T-helper 1 cell (primary cell): Measurements from ENCODE around the gene CENPP.
"Not testable (repeated sequence)": the region's sequence is repeated elsewhere in the genome, so short reads cannot be mapped to it uniquely, and the experiment has no call there.

Experiments
- DNase-seq, 5 donors: peaks; one replicate each; pipeline ENCODE4 v3.0.0-alpha.2; 2012 to 2020

Gene CENPP

GRCh38 chr9:92547356-92547755 is 221.6 kb downstream of the CENPP start:
- DNase-seq = no peak

GRCh38 chr9:92550765-92551164 is 225.0 kb downstream of the CENPP start:
- no peak for DNase-seq

- DNase-seq = no peak
Observed at GRCh38 chr9:92558612-92559374, 233.0 kb downstream of the CENPP start.

- no peak for DNase-seq
Observed at GRCh38 chr9:92561374-92562330, 235.9 kb downstream of the CENPP start.

- no peak for DNase-seq
Observed at GRCh38 chr9:92562461-92562967, 236.8 kb downstream of the CENPP start.

GRCh38 chr9:92563116-92564100 is 237.7 kb downstream of the CENPP start:
- no peak for DNase-seq

- no peak for DNase-seq
Observed at GRCh38 chr9:92564504-92564903, 238.8 kb downstream of the CENPP start.

GRCh38 chr9:92564982-92565381 is 239.2 kb downstream of the CENPP start:
- no peak for DNase-seq

GRCh38 chr9:92571871-92572270 is 246.1 kb downstream of the CENPP start:
- DNase-seq = not testable (repeated sequence)

GRCh38 chr9:92573612-92574011 is 247.9 kb downstream of the CENPP start:
- DNase-seq = not testable (repeated sequence)

GRCh38 chr9:92576175-92576574 is 250.4 kb downstream of the CENPP start:
- DNase-seq = no peak

- DNase-seq = no peak
Observed at GRCh38 chr9:92589923-92590322, 264.2 kb downstream of the CENPP start.

- no peak for DNase-seq
Observed at GRCh38 chr9:92590377-92590776, 264.6 kb downstream of the CENPP start.

GRCh38 chr9:92592537-92592936 is 266.8 kb downstream of the CENPP start:
- DNase-seq = no peak

GRCh38 chr9:92592946-92593861 is 267.5 kb downstream of the CENPP start:
- DNase-seq = no peak

- DNase-seq = not testable (repeated sequence)
Observed at GRCh38 chr9:92595075-92595474, 269.3 kb downstream of the CENPP start.

GRCh38 chr9:92595930-92596329 is 270.2 kb downstream of the CENPP start:
- DNase-seq = no peak

GRCh38 chr9:92598382-92598781 is 272.6 kb downstream of the CENPP start:
- DNase-seq = no peak

GRCh38 chr9:92599938-92600461 is 274.2 kb downstream of the CENPP start:
- no peak for DNase-seq

- no peak for DNase-seq
Observed at GRCh38 chr9:92600462-92601261, 274.9 kb downstream of the CENPP start.
